Activated naive CD4-positive, alpha-beta T cell treated with Interleukin-2 at 50 U/mL for 16 hours (primary cell): Measurements from ENCODE around the gene SUN3.
"Not testable (repeated sequence)": the region's sequence is repeated elsewhere in the genome, so short reads cannot be mapped to it uniquely, and the experiment has no call there.

Source experiments
- DNase-seq: peaks from one replicate; pipeline ENCODE4 v3.0.0-alpha.2; 2020

SUN3 gene

GRCh38 chr7:48025624-48026023, 3.3 kb downstream of the SUN3 start:
- no peak for DNase-seq

GRCh38 chr7:48017674-48018073, 11.2 kb downstream of the SUN3 start:
- DNase-seq = no peak

- no peak for DNase-seq
Measured at GRCh38 chr7:48016641-48017040, 12.3 kb downstream of the SUN3 start.

- DNase-seq = no peak
Measured at GRCh38 chr7:48011951-48012350, 17.0 kb downstream of the SUN3 start.

GRCh38 chr7:48011323-48011722, 17.6 kb downstream of the SUN3 start:
- DNase-seq = no peak

- DNase-seq = no peak
Measured at GRCh38 chr7:48009954-48010353, 19.0 kb downstream of the SUN3 start.

- no peak for DNase-seq
Measured at GRCh38 chr7:48009257-48009656, 19.6 kb downstream of the SUN3 start.

GRCh38 chr7:48006866-48007265, 22.0 kb downstream of the SUN3 start:
- DNase-seq = no peak

- DNase-seq = no peak
Measured at GRCh38 chr7:48004638-48005037, 24.3 kb downstream of the SUN3 start.

- DNase-seq = no peak
Measured at GRCh38 chr7:48004032-48004431, 24.9 kb downstream of the SUN3 start.

- DNase-seq = not testable (repeated sequence)
Measured at GRCh38 chr7:48000164-48000563, 28.7 kb downstream of the SUN3 start.

- DNase-seq = no peak
Measured at GRCh38 chr7:47999413-47999812, 29.5 kb downstream of the SUN3 start.

- no peak for DNase-seq
Measured at GRCh38 chr7:47992446-47992845, 36.5 kb downstream of the SUN3 start.

- DNase-seq = peak; percentile 86
Measured at GRCh38 chr7:47991741-47992311, 37.1 kb downstream of the SUN3 start.

- no peak for DNase-seq
Measured at GRCh38 chr7:47991270-47991669, 37.6 kb downstream of the SUN3 start.

GRCh38 chr7:47990592-47990991, 38.3 kb downstream of the SUN3 start:
- DNase-seq = no peak

GRCh38 chr7:47989607-47990400, 39.1 kb downstream of the SUN3 start:
- DNase-seq = not testable (repeated sequence)

GRCh38 chr7:47988496-47989386, 40.2 kb downstream of the SUN3 start:
- DNase-seq = no peak

GRCh38 chr7:47982610-47983009, 46.3 kb downstream of the SUN3 start:
- DNase-seq = no peak

GRCh38 chr7:47980648-47981047, 48.3 kb downstream of the SUN3 start:
- not testable (repeated sequence) for DNase-seq

GRCh38 chr7:47979832-47980181, 49.1 kb downstream of the SUN3 start:
- no peak for DNase-seq

- DNase-seq = peak; percentile 95
Measured at GRCh38 chr7:47979145-47979831, 49.6 kb downstream of the SUN3 start, which contains the start of gene HUS1. HUS1 (minus strand) TSS chr7:47979615; CDS start chr7:47979519, 96 bp downstream.

GRCh38 chr7:47978790-47979144, 50.1 kb downstream of the SUN3 start:
- no peak for DNase-seq
